Neuronal stem cell (in vitro differentiated cells): ENCODE measurements around the gene TAS2R42.
A peak's percentile ranks its signal among the peaks of the same experiment; 100 is the strongest.

Experiments
- DNase-seq: peaks from one replicate; pipeline ENCODE4 v3.0.0-alpha.2; 2013; ENCODE audit warnings: low spot score
- H2AFZ ChIP-seq: one replicate; pipeline ENCODE4 v1.6.1; 2013; ENCODE audit warnings: mild to moderate bottlenecking, low read length, inconsistent platforms
- H2AK5ac ChIP-seq: 2 replicates; pipeline ENCODE4 v1.6.1; 2013; ENCODE audit warnings: low read depth, mild to moderate bottlenecking, inconsistent platforms, low read length, moderate library complexity, mixed read lengths
- H2BK120ac ChIP-seq: 2 replicates; pipeline ENCODE4 v1.6.1; 2013; ENCODE audit warnings: low read depth, mild to moderate bottlenecking, inconsistent platforms, low read length, moderate library complexity, mixed read lengths
- H2BK12ac ChIP-seq: one replicate; pipeline ENCODE4 v1.6.1; 2013; ENCODE audit warnings: low read length, inconsistent platforms
- H2BK15ac ChIP-seq: 2 replicates; pipeline ENCODE4 v1.6.1; 2013; ENCODE audit warnings: mild to moderate bottlenecking, low read length, inconsistent platforms, mixed read lengths
- H2BK5ac ChIP-seq: one replicate; pipeline ENCODE4 v1.6.1; 2013; ENCODE audit warnings: inconsistent platforms, mild to moderate bottlenecking, low read length, moderate library complexity
- H3K14ac ChIP-seq: one replicate; pipeline ENCODE4 v1.6.1; 2013; ENCODE audit warnings: low read length, inconsistent platforms
- H3K18ac ChIP-seq: 2 replicates; pipeline ENCODE4 v1.6.1; 2013; ENCODE audit warnings: low read length, inconsistent platforms
- H3K23ac ChIP-seq: 2 replicates; pipeline ENCODE4 v1.6.1; 2013; ENCODE audit warnings: low read depth, mild to moderate bottlenecking, mixed read lengths, low read length, inconsistent platforms; ENCODE audit not compliant: poor library complexity
- H3K27ac ChIP-seq: replicated peaks from 3 replicates; pipeline ENCODE4 v1.5.1; 2013; ENCODE audit warnings: low read length, inconsistent platforms
- H3K27me3 ChIP-seq, 3 experiments: 2 replicates each; pipeline ENCODE4 v1.6.1; 2013; ENCODE audit warnings: low read length in 3 of 3, mild to moderate bottlenecking in 2 of 3, inconsistent platforms in 1 of 3, low read depth in 1 of 3, mixed read lengths in 1 of 3, moderate library complexity in 1 of 3; ENCODE audit not compliant: control insufficient read depth in 3 of 3, insufficient read depth in 3 of 3
- H3K36me3 ChIP-seq, 2 donors: replicated peaks in 1 of 2; 2 replicates each; pipeline ENCODE4 v1.6.1; 2013; ENCODE audit warnings: low read length in 2 of 2; ENCODE audit not compliant: control insufficient read depth in 2 of 2, insufficient read depth in 2 of 2
- H3K4ac ChIP-seq: 2 replicates; pipeline ENCODE4 v1.6.1; 2013; ENCODE audit warnings: inconsistent platforms, mild to moderate bottlenecking, low read length, moderate library complexity
- H3K4me1 ChIP-seq, 2 donors: 1 replicate in 1 of 2; 2 replicates in 1 of 2; pipeline ENCODE4 v1.6.1; 2013; ENCODE audit warnings: low read length in 2 of 2, low read depth in 1 of 2; ENCODE audit not compliant: control insufficient read depth in 2 of 2, insufficient read depth in 1 of 2
- H3K4me2 ChIP-seq: one replicate; pipeline ENCODE4 v1.6.1; 2013; ENCODE audit warnings: mild to moderate bottlenecking, low read length, inconsistent platforms; ENCODE audit not compliant: insufficient read depth, poor library complexity, severe bottlenecking
- H3K4me3 ChIP-seq, 2 donors: 2 replicates each; pipeline ENCODE4 v1.5.1; 2013; ENCODE audit warnings: low read length in 2 of 2, mild to moderate bottlenecking in 2 of 2, inconsistent platforms in 1 of 2, moderate library complexity in 1 of 2
- H3K79me1 ChIP-seq: one replicate; pipeline ENCODE4 v1.6.1; 2013; ENCODE audit warnings: low read depth, mild to moderate bottlenecking, inconsistent platforms, low read length, moderate library complexity
- H3K9ac ChIP-seq: one replicate; pipeline ENCODE4 v1.6.1; 2013; ENCODE audit warnings: mild to moderate bottlenecking, low read depth, low read length, inconsistent platforms; ENCODE audit not compliant: poor library complexity
- H3K9me3 ChIP-seq, 2 donors: replicated peaks in 1 of 2; 2 replicates each; pipeline versions ENCODE3 to v1.6.1; 2013; ENCODE audit warnings: low read length in 2 of 2, mild to moderate bottlenecking in 2 of 2, inconsistent platforms in 1 of 2, low read depth in 1 of 2, mixed read lengths in 1 of 2, moderate library complexity in 1 of 2; ENCODE audit not compliant: control insufficient read depth in 2 of 2, insufficient read depth in 1 of 2
- H4K8ac ChIP-seq: one replicate; pipeline ENCODE4 v1.6.1; 2013; ENCODE audit warnings: low read depth, mild to moderate bottlenecking, inconsistent platforms, low read length, moderate library complexity
- H4K91ac ChIP-seq: one replicate; pipeline ENCODE4 v1.6.1; 2013; ENCODE audit warnings: low read length, low read depth, mild to moderate bottlenecking, inconsistent platforms; ENCODE audit not compliant: poor library complexity
- WGBS, 2 donors: extraction: QIAGEN DNeasy Blood & Tissue Kit; methylation state at CpG; one replicate each; pipeline ENCODE4 v1.1.7; 2013; ENCODE audit warnings: missing lambda C conversion rate in 2 of 2, mixed read lengths in 1 of 2; ENCODE audit not compliant: insufficient read length in 2 of 2, insufficient replicate concordance in 1 of 2; ENCODE audit errors: extremely low coverage in 2 of 2; 5-methylcytosine and 5-hydroxymethylcytosine counted together

TAS2R42 gene

GRCh38 chr12:11162502-11162901 is 24.2 kb downstream of the TAS2R42 start:
- no peak overlapping the region for H3K14ac ChIP-seq
- H3K4me1 ChIP-seq: peaks cover 0 to 7% of the 10 kb centered on the region in 2 donors
- H3K4me2 ChIP-seq: no peak overlapping the region
- H2BK120ac ChIP-seq: no peak overlapping the region
- no peak for DNase-seq
- no peak overlapping the region for H2BK15ac ChIP-seq
- H3K27me3 ChIP-seq: no peaks in the 10 kb centered on the region
- no peak overlapping the region for H3K4me3 ChIP-seq
- H3K18ac ChIP-seq: no peak overlapping the region
- no peak overlapping the region for H4K91ac ChIP-seq
- no peak overlapping the region for H2AK5ac ChIP-seq
- no peak overlapping the region for H3K23ac ChIP-seq
- H2AFZ ChIP-seq: no peak overlapping the region
- H3K9me3 ChIP-seq: no peaks in the 10 kb centered on the region
- H4K8ac ChIP-seq: peak overlapping the region; percentile 48
- WGBS, 2 donors: no CpG with 5 or more reads among the region's 1 CpG
- no peak overlapping the region for H3K4ac ChIP-seq
- peaks cover 4% of the 10 kb centered on the region for H3K79me1 ChIP-seq
- no peak overlapping the region for H3K27ac ChIP-seq
- H3K9ac ChIP-seq: no peak overlapping the region
- H3K36me3 ChIP-seq: peaks cover 6 to 75% of the 10 kb centered on the region in 2 donors
- H2BK5ac ChIP-seq: no peak overlapping the region
- H2BK12ac ChIP-seq: no peak overlapping the region

- Histone ChIP-seq H2BK120ac (no peak overlapping the region), H3K27ac (no peak overlapping the region), H3K27me3 (no peaks in the 10 kb centered on the region), H3K4me2 (no peak overlapping the region), H3K18ac (no peak overlapping the region), H2BK12ac (no peak overlapping the region), H3K9ac (no peak overlapping the region), H3K4ac (no peak overlapping the region), H3K36me3 (peaks cover 0 to 57% of the 10 kb centered on the region in 2 donors), H2AK5ac (no peak overlapping the region), H2BK15ac (no peak overlapping the region), H3K79me1 (peaks cover 1% of the 10 kb centered on the region), H4K8ac (no peak overlapping the region), H3K4me3 (no peak overlapping the region), H3K23ac (no peak overlapping the region), H3K4me1 (peaks cover 0 to 7% of the 10 kb centered on the region in 2 donors), H3K14ac (no peak overlapping the region), H4K91ac (no peak overlapping the region), H3K9me3 (peaks cover 2 to 30% of the 10 kb centered on the region in 2 donors), H2AFZ (no peak overlapping the region), H2BK5ac (no peak overlapping the region)
- WGBS, 2 donors: no CpG with 5 or more reads among the region's 5 CpGs
- no peak for DNase-seq
Measured at GRCh38 chr12:11158885-11159444, 27.8 kb downstream of the TAS2R42 start.

GRCh38 chr12:11154400-11154925 is 32.3 kb downstream of the TAS2R42 start:
- Histone ChIP-seq H3K18ac (no peak overlapping the region), H3K9ac (no peak overlapping the region), H2BK15ac (no peak overlapping the region), H4K91ac (no peak overlapping the region), H2AK5ac (no peak overlapping the region), H3K14ac (no peak overlapping the region), H3K4me2 (no peak overlapping the region), H3K4ac (no peak overlapping the region), H3K79me1 (no peaks in the 10 kb centered on the region), H2BK5ac (no peak overlapping the region), H3K27me3 (no peaks in the 10 kb centered on the region), H3K4me1 (peaks cover 0 to 7% of the 10 kb centered on the region in 2 donors), H3K23ac (no peak overlapping the region), H3K9me3 (peaks cover 5 to 48% of the 10 kb centered on the region in 2 donors), H2BK120ac (no peak overlapping the region), H2BK12ac (no peak overlapping the region), H4K8ac (no peak overlapping the region), H3K27ac (no peak overlapping the region), H3K36me3 (peaks cover 6 to 31% of the 10 kb centered on the region in 2 donors), H2AFZ (no peak overlapping the region), H3K4me3 (no peak overlapping the region)
- WGBS, 2 donors: no CpG with 5 or more reads among the region's 1 CpG
- DNase-seq: no peak

- Histone ChIP-seq H2BK12ac (no peak overlapping the region), H4K91ac (no peak overlapping the region), H3K9me3 (peaks cover 5 to 48% of the 10 kb centered on the region in 2 donors), H3K27me3 (no peaks in the 10 kb centered on the region), H3K4me3 (no peak overlapping the region), H3K4me1 (no peaks in the 10 kb centered on the region), H3K36me3 (peaks cover 6 to 31% of the 10 kb centered on the region in 2 donors), H3K79me1 (no peaks in the 10 kb centered on the region), H2BK5ac (no peak overlapping the region), H3K23ac (no peak overlapping the region), H2BK120ac (no peak overlapping the region), H2BK15ac (no peak overlapping the region), H3K18ac (no peak overlapping the region), H3K14ac (no peak overlapping the region), H2AK5ac (no peak overlapping the region), H3K4me2 (no peak overlapping the region), H4K8ac (no peak overlapping the region), H2AFZ (no peak overlapping the region), H3K9ac (no peak overlapping the region), H3K27ac (no peak overlapping the region), H3K4ac (no peak overlapping the region)
- no CpG with 5 or more reads among the region's 2 CpGs for WGBS, 2 donors
- no peak for DNase-seq
Measured at GRCh38 chr12:11152725-11153124, 34.0 kb downstream of the TAS2R42 start.
